HG02884 (cell line): Measurements from ENCODE around the gene MEIKIN.

Source experiments
- ATAC-seq: cut with Tn5 transposase; IDR thresholded peaks from one replicate; pipeline ENCODE4 v1.9.1; 2021; ENCODE audit warnings: mild to moderate bottlenecking, moderate library complexity; ENCODE audit not compliant: unreplicated experiment

MEIKIN gene

DNA sequence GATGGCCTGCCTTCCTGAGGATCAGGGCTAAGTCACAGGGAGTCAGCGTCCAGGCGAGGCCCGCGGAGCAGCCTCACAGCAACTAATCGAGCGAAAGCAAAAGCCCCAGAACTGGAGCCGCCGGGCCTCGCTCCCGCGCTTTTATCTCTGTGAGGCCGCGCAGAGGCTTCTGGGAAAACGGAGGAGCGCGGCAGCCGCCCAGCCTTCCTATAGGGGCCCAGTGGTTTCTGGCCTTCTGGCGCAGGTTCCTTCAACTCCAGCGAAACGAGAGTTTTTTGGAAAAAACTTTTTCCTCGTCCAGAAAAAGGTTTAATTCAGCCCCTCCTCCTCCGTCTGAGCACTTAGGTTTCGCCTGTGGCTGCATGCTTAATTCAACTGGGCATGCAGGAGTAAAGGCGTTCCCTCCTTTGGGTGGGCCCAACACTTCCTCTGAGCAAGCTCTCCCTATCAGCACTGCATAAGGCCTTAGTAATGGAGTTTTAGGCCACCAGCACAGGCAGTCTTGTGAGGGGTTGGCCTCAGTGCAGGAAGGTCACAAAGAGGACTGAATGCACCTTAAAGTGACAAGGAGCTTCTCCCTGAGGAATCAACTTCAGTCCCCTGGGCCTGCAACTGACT is at the start of gene MEIKIN:
Gene MEIKIN, minus strand, starts transcription at position 113 of the 618 bp plus-strand sequence. CDS start 158 bp downstream, outside the sequence.
- no peak for ATAC-seq

- no peak for ATAC-seq
Measured at GRCh38 chr5:131994533-131995226, 49.2 kb upstream of the MEIKIN start.

DNA sequence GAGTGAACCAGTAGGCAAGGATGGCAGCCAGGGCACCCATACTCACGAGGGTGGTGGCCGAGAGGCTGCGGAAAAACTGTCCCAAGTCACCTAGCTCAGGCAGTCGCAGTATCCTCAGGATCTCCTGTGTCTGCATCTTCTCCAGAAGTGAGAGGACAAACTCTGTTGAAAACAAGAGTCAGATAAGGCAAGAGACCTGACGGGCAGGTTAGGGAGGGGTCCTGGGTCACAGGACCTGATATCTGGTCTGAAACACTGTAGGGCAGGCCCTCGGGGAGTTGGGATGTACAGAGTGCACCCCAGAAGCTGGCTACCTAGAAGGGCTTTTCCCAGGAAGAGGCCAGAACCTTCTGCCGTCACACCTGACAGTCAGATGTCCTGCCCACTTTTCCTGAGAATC is 48.6 kb upstream of the MEIKIN start:
- ATAC-seq = no peak

- ATAC-seq = no peak
Measured at GRCh38 chr5:131993676-131994075, 48.2 kb upstream of the MEIKIN start.

- no peak for ATAC-seq
Measured at GRCh38 chr5:131992370-131992769, 46.9 kb upstream of the MEIKIN start.

GRCh38 chr5:131991593-131992324 is 46.3 kb upstream of the MEIKIN start:
- ATAC-seq = no peak

- ATAC-seq = no peak
Measured at GRCh38 chr5:131990716-131991115, 45.3 kb upstream of the MEIKIN start.

DNA sequence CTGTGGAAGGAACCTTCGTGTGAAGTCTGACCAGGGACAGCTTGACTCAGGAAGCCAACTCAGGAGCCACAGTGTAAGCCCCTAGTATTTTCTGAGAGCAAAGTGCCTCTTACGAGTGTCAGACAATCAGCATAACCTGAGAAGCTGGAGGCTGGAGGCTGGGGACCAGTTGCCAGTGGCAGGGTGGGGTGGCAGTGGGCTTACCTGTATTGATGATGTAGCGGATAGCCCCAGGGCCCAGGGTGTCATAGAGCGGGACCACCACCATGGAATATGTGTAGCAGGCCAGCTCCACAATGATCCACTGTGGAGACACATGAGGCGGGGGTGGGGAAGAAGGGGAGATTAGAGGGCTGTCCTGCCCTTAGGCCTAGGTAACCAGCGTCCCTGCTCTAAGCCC is 43.1 kb upstream of the MEIKIN start:
- ATAC-seq = no peak

GRCh38 chr5:131987251-131987650 is 41.8 kb upstream of the MEIKIN start:
- ATAC-seq = no peak

DNA sequence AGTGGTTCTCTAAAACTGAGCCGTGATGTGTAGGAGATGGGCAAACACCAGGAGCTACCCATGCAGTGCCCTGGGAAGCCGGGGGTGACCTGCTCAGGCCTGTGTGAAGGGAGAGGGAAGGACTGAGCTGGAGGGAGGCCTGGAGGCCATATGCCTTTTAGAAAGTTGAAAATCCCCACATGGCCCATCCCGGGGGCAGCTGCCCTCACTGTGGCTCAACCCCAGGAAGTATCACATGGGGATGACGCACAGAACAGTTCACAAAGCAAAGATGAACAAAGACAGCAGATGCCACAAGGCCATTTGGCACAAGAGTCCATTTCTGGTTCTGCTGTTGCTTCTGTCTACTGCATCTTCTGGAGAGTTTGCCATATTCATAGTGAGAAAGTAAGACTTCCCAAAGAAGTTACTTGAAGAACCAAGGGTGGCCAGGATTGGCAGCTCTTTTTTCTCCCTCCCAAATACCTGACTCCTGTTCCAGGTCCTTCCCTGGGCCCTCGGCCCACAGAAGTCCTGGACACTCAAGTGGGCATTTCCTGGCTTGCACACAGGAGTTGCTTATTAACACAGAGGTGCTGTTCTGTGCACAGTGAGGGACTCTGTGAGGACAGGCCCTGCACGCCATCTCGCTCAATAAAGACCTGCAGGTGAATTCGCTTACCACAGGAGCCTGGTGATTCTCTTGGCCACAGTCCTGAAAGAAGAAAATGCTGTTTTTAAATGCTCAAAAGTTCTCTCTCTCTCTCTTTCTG is 40.9 kb upstream of the MEIKIN start:
- ATAC-seq = no peak

DNA sequence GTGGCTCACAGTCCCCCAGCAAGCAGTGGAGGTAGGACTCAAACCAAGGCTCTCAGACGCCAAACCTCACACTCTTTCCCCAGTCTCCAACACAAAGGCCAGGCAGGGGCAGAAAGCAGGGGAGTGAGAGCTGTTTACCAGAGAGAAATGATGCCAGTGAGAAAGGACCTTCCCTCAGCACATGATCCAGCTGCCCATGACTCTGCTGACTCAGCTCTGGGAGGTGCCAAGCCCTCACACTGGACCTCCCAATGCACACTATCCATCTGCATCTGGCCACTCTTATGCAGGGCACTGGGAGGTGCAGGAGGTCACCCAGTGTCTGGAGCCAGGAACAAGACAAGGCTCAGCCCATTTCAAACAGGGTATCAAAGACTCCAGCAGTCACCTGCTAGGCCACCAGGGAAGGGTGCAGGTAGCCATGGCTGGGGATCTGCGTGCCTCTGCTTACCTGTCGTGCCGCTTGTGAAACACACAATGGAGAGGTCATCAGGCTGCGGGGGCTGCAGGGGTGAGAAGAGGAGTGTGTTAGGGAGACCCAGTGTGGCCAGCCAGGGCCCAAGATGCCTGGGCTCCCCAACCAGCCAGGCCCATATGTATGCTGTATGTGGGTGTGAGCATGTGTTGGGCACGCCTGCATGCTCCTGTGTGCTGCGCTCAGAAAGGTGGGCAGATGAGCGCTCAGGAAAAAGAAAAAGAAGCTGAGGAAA is 39.6 kb upstream of the MEIKIN start:
- no peak for ATAC-seq

GRCh38 chr5:131983244-131983771 is 37.8 kb upstream of the MEIKIN start:
- ATAC-seq = no peak

DNA sequence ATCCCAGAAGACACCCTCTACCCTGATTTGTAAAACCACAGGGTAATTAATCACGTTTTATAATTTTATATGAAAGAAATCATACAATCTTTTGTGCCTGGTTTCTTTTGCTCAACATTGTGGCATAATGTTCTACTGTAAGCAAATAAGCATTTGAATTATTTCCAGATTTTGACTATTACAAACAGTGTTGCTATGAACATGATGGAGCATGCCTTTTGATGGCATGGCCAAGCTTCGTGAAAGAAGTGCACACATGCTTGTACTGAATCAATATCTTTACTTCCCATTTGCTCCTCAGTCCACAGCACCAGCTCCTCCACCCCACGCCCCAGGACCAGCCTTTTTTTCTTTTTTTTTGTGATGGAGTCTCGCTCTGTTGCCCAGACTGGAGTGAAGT is 36.1 kb upstream of the MEIKIN start:
- ATAC-seq = no peak

- ATAC-seq = no peak
Measured at GRCh38 chr5:131980696-131981095, 35.2 kb upstream of the MEIKIN start.

DNA sequence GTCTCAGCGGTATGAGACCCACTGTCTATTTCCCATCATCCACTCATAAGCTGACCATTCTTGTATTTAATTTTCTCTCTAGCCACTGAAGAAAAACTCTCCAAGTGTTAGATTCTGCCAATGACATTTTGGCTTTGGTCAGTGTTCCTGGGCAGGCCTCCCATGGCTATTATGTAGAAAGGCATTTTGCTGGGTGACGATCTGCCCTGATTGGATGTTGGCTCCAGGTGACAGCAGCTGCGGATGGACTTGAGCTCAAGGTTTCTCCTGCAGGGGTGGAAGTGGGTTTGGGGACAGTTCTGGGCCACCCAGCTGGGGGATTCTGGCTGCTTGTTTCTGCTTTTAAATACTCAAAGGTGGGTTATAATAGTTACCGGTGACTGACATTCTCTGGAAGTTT is 34.4 kb upstream of the MEIKIN start:
- no peak for ATAC-seq

DNA sequence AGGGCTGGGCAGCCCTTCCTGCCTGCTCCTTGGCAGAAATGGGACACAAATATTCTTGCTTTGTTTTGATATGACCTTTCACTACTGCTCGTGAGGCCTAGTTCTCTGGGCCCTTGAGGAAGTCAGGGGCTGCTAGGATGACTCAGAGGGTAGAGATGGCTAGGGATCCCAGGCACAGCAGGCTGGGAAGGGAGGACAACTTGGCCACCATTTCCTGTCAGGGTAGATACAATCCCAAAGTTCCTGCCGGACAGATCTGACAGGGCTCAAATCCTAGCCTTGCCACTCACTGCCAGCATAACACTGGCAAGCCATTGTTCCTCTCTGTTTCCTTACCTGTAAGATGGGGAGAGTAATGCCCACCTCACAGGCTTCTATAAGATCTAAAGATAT is 31.7 kb upstream of the MEIKIN start:
- no peak for ATAC-seq

DNA sequence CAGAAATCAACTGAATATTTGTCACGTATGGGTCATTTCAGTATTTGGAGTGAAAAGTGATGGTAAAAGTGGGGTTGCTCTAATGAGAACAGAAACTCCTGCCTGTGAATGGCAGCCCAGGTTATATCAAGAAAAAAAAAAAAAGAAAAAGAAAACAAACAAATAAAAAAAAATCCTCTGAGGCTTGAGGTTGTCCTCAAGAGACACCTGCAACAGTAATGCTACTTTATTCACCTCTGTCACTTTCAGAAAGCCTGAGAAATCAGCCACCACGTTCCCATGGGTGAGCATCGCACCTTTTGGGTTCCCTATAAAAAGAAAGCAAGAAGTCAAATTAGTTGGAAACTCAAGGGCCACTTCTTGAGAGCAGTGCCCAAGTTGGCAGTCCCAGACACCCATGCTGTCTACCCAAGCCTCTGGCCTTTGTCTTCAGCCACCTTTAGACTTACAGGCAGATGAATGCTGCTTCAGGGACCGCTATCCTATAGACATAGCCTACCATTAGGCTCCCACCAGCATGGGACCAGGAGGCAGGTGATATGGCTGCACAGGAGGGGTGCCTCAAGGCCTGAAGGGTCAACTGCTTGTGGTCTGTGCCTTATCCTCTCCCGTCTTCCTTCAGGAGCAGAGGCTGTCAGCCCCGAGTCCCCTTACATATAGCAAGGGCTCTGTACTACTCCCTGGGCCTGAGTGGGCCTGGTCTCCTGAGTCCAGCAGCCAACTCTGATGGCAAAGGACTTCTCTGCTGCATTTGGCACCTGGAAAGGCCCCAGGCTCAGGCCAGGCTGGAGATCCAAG is 31.1 kb upstream of the MEIKIN start:
- ATAC-seq = no peak

DNA sequence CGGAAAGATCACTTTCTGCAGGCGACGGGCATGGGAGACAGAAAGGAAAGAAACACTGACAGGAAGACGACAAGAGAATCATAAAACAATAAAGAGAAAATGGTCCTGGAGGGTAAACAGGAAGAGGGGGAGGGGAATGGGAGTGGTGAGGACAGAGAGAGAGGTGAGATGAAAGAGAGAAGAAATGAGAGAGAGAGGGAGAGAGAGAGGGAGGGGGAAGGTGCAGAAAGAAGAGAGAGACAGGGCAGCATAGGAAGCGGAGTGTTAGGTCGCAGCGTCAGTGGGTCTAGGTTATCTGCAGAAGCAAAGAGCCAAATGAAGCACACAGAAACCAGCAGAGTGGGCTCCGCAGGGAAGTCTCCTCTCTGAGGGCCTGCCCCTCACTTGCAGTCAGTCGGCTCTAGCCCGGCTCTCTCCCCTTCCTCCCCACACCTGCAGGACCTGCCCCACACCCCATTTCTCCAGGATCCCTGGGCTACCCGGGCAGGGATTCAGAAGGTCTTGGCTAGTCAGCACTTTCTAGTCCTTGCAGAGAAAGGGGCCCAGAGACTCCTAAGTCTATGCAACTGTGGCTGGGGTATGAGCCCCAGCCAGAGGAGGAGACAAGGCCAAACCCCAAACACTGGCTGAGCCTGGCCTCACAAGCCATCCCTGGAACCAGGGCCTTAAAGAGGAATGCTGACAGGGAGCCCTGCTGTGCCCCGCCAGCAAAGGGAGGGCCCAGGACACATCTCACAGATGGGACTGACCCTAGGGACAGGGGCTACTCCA is 29.7 kb upstream of the MEIKIN start:
- no peak for ATAC-seq

DNA sequence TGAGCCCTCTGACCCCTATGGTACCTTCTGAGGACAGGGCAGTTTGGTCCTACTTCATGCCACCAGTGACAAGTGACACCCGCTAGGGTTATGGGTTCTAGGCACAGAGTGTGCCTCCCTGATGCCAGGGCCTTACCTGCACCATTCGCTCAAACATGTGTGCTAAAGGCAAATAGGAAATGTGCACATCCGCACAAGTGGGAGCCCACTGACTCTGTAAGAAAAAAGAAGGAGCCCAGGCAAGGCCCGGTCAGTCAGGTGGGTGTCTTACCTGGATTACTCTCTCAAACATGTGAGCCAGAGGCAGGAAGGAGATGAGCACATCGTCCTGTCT is 29.1 kb upstream of the MEIKIN start:
- ATAC-seq = no peak
